ELR (cell line): Measurements from ENCODE around the gene GPR68.

Experiments
- DNase-seq: peaks from one replicate; pipeline ENCODE4 v3.0.0-alpha.2; 2015; ENCODE audit warnings: low read depth

Gene GPR68

GRCh38 chr14:91244501-91244901 lies at the start of gene GPR68:
Gene GPR68, minus strand, starts transcription at chr14:91244704. Its CDS starts 9,654 bp downstream, at chr14:91235050.
- DNase-seq, result peak; percentile 24

GRCh38 chr14:91294153-91294552 lies 49.6 kb upstream of the GPR68 start:
- DNase-seq, result no peak

GRCh38 chr14:91293281-91293680 lies 48.8 kb upstream of the GPR68 start:
- no peak for DNase-seq

- no peak for DNase-seq
Observed at GRCh38 chr14:91292491-91292890, 48.0 kb upstream of the GPR68 start.

- DNase-seq, result no peak
Observed at GRCh38 chr14:91291786-91292405, 47.4 kb upstream of the GPR68 start.

- no peak for DNase-seq
Observed at GRCh38 chr14:91290986-91291385, 46.5 kb upstream of the GPR68 start.

- DNase-seq, result no peak
Observed at GRCh38 chr14:91289464-91289863, 45.0 kb upstream of the GPR68 start.

GRCh38 chr14:91288876-91289275 lies 44.4 kb upstream of the GPR68 start:
- DNase-seq, result no peak

- DNase-seq, result peak; percentile 87
Observed at GRCh38 chr14:91286530-91286937, 42.0 kb upstream of the GPR68 start.

- peak; percentile 33 for DNase-seq
Observed at GRCh38 chr14:91284791-91285548, 40.5 kb upstream of the GPR68 start.

GRCh38 chr14:91284146-91284790 lies 39.8 kb upstream of the GPR68 start:
- peak; percentile 88 for DNase-seq

- peak; percentile 55 for DNase-seq
Observed at GRCh38 chr14:91283666-91284065, 39.2 kb upstream of the GPR68 start.

GRCh38 chr14:91282954-91283645 lies 38.6 kb upstream of the GPR68 start:
- peak; percentile 41 for DNase-seq

- peak; percentile 95 for DNase-seq
Observed at GRCh38 chr14:91281346-91281745, 36.8 kb upstream of the GPR68 start.

GRCh38 chr14:91280129-91280528 lies 35.6 kb upstream of the GPR68 start:
- no peak for DNase-seq

GRCh38 chr14:91279354-91279753 lies 34.9 kb upstream of the GPR68 start:
- no peak for DNase-seq

GRCh38 chr14:91278383-91278715 lies 33.8 kb upstream of the GPR68 start:
- DNase-seq, result no peak

GRCh38 chr14:91277546-91278382 lies 33.3 kb upstream of the GPR68 start:
- no peak for DNase-seq

- DNase-seq, result no peak
Observed at GRCh38 chr14:91274796-91275195, 30.3 kb upstream of the GPR68 start.

GRCh38 chr14:91273885-91274273 lies 29.4 kb upstream of the GPR68 start:
- DNase-seq, result no peak

- DNase-seq, result no peak
Observed at GRCh38 chr14:91273273-91273884, 28.9 kb upstream of the GPR68 start.
